Type B pancreatic cell (in vitro differentiated cells): ENCODE data around the gene DAPK3. TPM values are rescaled to one million over a fixed set of nuclear protein-coding genes. Genes with fewer than 3 reads are reported as not detected.

Experiments used
- DNase-seq: peaks from one replicate; pipeline ENCODE4 v3.0.0; 2021; ENCODE audit warnings: mixed read lengths; ENCODE audit not compliant: unreplicated experiment; ENCODE audit errors: extremely low spot score
- H3K27ac Mint-ChIP-seq: 2 replicates; pipeline ENCODE4 v1.8.0; 2021; ENCODE audit warnings: mild to moderate bottlenecking, mixed read lengths
- H3K27me3 Mint-ChIP-seq: 2 replicates; pipeline ENCODE4 v1.8.0; 2021; ENCODE audit warnings: mixed read lengths
- H3K36me3 Mint-ChIP-seq: 2 replicates; pipeline ENCODE4 v1.8.0; 2021; ENCODE audit warnings: mixed read lengths
- H3K4me1 Mint-ChIP-seq: one replicate; pipeline ENCODE4 v1.8.0; 2021; ENCODE audit warnings: mixed read lengths; ENCODE audit not compliant: unreplicated experiment
- H3K4me3 Mint-ChIP-seq: 2 replicates; pipeline ENCODE4 v1.8.0; 2021; ENCODE audit warnings: mild to moderate bottlenecking, mixed read lengths
- H3K9me3 Mint-ChIP-seq: 2 replicates; pipeline ENCODE4 v1.8.0; 2021; ENCODE audit warnings: mixed read lengths
- total RNA-seq: library from RNA; stranded (reverse); gene quantifications from 2 replicates; pipeline ENCODE4 v1.2.1, GENCODE V29; 2021; ENCODE audit warnings: low replicate concordance
- TF ChIP-seq, protein P1 (sequence below): fragments of 200-600 bp; sonication (generic); conservative IDR thresholded peaks from 2 replicates; pipeline ENCODE4 v1.5.0; 2021; ENCODE audit warnings: antibody characterized with exemption, mild to moderate bottlenecking

DAPK3 gene
- total RNA-seq, 1 donor from 2014 or later = 83.5 TPM

GRCh38 chr19:3931041-3931440 is 39.9 kb downstream of the DAPK3 start:
- no peak for DNase-seq
- no peak overlapping the region for H3K4me3 Mint-ChIP-seq
- peaks cover 4% of the 10 kb centered on the region for H3K4me1 Mint-ChIP-seq
- peaks cover 22% of the 10 kb centered on the region for H3K27me3 Mint-ChIP-seq
- H3K36me3 Mint-ChIP-seq = no peaks in the 10 kb centered on the region
- no peaks in the 10 kb centered on the region for H3K9me3 Mint-ChIP-seq
- TF ChIP-seq, protein P1, sequence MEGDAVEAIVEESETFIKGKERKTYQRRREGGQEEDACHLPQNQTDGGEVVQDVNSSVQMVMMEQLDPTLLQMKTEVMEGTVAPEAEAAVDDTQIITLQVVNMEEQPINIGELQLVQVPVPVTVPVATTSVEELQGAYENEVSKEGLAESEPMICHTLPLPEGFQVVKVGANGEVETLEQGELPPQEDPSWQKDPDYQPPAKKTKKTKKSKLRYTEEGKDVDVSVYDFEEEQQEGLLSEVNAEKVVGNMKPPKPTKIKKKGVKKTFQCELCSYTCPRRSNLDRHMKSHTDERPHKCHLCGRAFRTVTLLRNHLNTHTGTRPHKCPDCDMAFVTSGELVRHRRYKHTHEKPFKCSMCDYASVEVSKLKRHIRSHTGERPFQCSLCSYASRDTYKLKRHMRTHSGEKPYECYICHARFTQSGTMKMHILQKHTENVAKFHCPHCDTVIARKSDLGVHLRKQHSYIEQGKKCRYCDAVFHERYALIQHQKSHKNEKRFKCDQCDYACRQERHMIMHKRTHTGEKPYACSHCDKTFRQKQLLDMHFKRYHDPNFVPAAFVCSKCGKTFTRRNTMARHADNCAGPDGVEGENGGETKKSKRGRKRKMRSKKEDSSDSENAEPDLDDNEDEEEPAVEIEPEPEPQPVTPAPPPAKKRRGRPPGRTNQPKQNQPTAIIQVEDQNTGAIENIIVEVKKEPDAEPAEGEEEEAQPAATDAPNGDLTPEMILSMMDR = no peak
- no peak overlapping the region for H3K27ac Mint-ChIP-seq

DNA sequence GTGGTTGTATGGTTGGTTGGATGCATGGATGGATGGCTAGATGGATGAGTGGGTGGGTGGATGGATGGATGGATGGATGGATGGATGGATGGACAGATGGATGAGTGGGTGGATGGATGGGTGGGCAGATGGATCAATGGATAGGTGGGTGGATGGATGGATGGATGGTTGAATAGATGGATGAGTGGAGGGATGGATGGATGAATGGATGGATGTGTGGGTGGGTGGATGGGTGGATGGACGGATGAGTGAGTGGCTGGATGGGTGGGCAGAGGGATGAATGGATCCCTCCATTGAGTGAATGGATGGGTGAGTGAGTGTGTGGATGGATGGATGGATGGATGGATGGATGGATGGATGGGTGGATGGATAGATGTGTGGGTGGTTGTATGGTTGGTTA is 47.0 kb downstream of the DAPK3 start:
- TF ChIP-seq, protein P1 = no peak
- Mint-ChIP-seq H3K4me1 (no peaks in the 10 kb centered on the region), H3K36me3 (peaks cover 5% of the 10 kb centered on the region), H3K9me3 (peaks cover 6% of the 10 kb centered on the region), H3K27ac (no peak overlapping the region), H3K4me3 (no peak overlapping the region), H3K27me3 (no peaks in the 10 kb centered on the region)
- no peak for DNase-seq

GRCh38 chr19:3923096-3923758 is 47.7 kb downstream of the DAPK3 start:
- no peak for DNase-seq
- H3K36me3 Mint-ChIP-seq = peaks cover 5% of the 10 kb centered on the region
- no peak overlapping the region for H3K27ac Mint-ChIP-seq
- H3K27me3 Mint-ChIP-seq = no peaks in the 10 kb centered on the region
- H3K4me3 Mint-ChIP-seq = no peak overlapping the region
- H3K9me3 Mint-ChIP-seq = peaks cover 6% of the 10 kb centered on the region
- TF ChIP-seq, protein P1 = no peak
- no peaks in the 10 kb centered on the region for H3K4me1 Mint-ChIP-seq

- Mint-ChIP-seq H3K27me3 (no peaks in the 10 kb centered on the region), H3K4me1 (no peaks in the 10 kb centered on the region), H3K36me3 (peaks cover 5% of the 10 kb centered on the region), H3K27ac (no peak overlapping the region), H3K9me3 (peaks cover 6% of the 10 kb centered on the region), H3K4me3 (no peak overlapping the region)
- TF ChIP-seq, protein P1 = no peak
- DNase-seq = no peak
These were observed 51.1 kb downstream of the DAPK3 start for GRCh38 chr19:3919793-3920192.

GRCh38 chr19:3916033-3916432 is 54.9 kb downstream of the DAPK3 start:
- Mint-ChIP-seq H3K9me3 (no peaks in the 10 kb centered on the region), H3K36me3 (no peaks in the 10 kb centered on the region), H3K4me1 (no peaks in the 10 kb centered on the region), H3K27ac (no peak overlapping the region), H3K27me3 (no peaks in the 10 kb centered on the region), H3K4me3 (no peak overlapping the region)
- DNase-seq = no peak
- TF ChIP-seq, protein P1 = no peak
